GM19043 (cell line): ENCODE data around the gene ERAS.
"Not testable (repeated sequence)": the region's sequence is repeated elsewhere in the genome, so short reads cannot be mapped to it uniquely, and the experiment has no call there.

Experiments
- ATAC-seq: cut with Tn5 transposase; IDR thresholded peaks from one replicate; pipeline ENCODE4 v1.9.1; 2021; ENCODE audit warnings: low read depth; ENCODE audit not compliant: unreplicated experiment

ERAS gene

DNA sequence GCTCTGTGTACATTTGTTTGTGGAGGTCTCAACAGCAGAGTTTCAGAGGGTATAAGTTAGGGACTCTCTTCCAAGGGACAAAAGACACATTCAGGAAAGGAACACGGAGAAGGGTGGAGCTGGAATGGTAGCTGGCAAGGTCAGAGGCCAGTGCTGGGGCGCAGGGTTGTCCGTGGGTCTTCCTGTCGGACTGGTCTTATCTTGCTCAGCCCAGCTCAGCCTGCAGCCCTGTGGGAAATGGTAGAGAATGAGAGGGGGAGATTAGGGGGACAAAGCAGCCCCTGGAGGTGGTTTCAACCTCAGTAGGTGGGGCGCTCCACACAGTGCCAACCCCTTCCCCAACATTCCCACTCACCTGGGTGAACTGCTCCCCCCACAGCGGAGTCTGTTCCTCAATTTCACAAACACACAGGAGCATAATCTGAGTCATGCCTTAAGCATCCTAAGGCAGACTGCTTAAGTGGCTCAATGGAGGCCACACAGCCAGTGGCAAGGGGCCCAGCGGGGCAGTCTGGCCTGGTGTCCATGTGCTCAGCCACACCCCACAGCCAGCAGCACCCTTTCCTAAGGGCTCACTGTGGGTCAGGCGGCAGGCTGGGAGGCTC, 31.3 kb upstream of the ERAS start:
- no peak for ATAC-seq

- no peak for ATAC-seq
Observed at GRCh38 chrX:48798318-48798717, 28.0 kb upstream of the ERAS start.

DNA sequence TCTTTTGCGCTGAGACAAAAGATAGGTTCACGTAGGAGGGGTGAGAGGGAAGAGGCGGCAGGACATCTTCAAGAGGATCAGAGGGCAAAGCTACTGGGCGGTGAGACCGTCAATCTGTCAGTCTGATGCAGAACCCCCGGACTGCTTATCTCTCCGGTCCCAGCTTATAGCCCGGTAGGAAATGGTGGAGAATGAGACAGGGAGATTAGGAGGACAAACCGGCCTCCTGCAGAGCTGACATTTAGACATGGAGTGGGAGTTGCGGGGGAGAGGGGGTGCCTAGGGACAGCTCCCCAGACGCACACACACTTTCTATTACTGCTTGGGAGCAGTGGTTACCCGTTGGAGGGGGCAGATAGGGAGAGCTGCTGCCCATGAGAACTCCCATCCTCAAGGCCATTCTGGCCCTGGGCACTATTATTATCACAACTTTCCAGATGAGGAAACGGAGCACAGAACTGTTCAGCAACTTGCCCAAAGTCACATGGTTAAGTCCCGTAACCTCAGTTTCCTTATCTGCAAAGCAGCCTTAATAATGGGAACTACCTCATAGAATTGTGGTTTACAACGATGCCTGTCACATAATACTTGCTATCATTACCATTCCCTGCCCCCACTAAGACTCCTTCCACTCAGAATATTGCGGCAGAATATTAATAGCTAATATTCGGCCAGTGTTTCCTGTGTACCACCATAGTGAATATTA, 25.6 kb upstream of the ERAS start:
- ATAC-seq, result no peak

DNA sequence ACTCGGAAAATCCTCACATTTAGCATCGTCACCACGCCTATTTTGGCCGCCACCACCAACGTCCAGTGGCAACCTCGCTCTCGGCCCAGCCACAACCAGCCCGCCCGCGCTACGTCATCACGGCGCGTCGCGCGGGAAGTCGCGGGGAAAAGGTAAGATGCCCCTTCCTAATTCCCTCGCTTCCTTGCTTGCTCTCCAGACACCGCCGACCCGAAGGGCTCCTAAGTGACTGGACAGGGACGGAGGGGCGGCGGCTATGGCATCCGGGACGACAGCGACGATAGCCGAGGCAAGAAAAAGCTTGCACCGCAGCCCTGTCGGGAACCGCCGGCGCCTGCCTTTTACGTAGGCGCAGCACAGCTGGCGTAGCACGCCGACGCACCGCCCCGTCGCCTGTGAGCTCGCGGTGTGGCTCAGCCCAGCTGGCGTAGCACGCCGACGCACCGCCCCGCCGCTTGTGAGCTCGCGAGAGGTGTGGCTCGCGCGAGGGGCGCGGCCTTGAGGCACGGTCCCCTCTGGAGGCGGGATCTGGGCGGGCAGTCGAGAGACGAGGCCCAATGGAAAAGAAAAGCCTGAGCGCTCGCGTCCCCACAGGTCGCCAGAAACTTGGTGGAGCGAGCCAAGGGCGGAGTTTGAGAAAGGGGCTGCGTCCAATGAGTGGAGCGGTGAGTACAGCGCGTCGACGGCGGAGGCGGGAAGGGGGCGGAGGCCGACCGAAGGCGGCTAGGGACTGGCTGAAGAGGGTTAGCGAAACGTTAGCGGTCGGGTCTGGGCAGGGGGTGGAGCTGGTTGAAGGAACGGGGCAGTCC, 24.8 kb upstream of the ERAS start, which contains the start of gene HDAC6:
Gene HDAC6, plus strand, starts transcription at position 788 of the 809 bp plus-strand sequence. CDS start 626 bp downstream, outside the sequence.
- ATAC-seq, result peak; percentile 88

DNA sequence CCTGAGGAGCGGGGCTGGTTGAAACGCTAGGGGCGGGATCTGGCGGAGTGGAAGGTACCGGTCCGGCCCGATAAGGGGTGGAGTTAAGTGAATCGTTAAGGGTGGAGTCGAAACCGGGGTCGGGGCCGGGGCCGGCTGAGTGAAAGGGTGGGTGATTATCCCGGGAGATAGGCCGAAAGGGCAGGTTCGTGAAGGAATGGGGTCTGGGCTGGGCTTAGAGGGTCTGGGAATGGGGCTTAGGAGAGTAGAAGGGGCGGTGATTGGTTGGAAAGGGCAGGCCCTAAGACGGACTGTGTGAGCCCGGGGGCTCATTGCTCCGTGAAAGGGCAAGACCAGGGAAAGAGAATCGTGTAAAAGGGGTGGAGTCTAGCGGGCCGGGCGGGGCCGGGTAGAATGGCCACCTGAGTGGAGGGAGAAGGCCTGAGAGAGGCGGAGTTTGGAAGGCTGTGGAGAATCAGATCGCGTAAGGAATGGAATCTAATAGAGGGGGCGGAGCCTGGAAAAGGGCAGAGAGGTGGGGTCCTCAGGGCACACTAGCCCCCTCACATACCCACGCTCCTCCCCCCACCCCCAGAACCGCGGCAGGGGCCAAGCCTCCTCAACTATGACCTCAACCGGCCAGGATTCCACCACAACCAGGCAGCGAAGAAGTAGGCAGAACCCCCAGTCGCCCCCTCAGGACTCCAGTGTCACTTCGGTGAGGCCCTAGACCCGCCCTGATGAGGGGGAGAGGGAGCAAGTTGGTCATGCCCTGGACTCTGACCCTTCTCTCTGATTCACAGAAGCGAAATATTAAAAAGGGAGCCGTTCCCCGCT, 24.0 kb upstream of the ERAS start:
- ATAC-seq, result peak; percentile 40

DNA sequence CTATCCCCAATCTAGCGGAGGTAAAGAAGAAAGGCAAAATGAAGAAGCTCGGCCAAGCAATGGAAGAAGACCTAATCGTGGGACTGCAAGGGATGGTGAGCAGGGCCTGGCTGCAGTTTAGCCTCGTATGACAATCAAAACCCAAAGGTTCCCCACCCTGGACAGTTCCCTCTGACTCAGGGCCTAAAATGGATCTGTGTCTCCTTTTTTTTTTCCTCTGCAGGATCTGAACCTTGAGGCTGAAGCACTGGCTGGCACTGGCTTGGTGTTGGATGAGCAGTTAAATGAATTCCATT, 23.5 kb upstream of the ERAS start:
- no peak for ATAC-seq

DNA sequence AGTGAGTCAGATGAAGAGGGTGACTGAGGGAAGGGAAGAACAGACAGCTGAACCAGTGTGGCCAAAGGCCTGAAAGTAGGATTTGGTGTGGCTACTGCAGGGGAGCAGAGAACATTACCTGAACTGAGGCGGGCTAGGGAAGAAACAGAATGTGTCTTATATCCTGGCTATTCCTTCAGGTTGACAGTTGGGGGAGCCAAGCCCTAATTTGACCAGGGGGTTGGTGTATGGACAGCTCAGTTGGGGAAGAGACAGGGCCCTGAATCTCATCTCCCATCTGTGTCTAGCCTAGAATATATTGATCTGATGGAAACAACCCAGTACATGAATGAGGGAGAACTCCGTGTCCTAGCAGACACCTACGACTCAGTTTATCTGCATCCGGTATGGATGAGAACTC, 20.2 kb upstream of the ERAS start:
- ATAC-seq, result no peak

GRCh38 chrX:48813644-48814043, 12.7 kb upstream of the ERAS start:
- no peak for ATAC-seq

- ATAC-seq, result no peak
Observed at GRCh38 chrX:48814722-48815121, 11.6 kb upstream of the ERAS start.

DNA sequence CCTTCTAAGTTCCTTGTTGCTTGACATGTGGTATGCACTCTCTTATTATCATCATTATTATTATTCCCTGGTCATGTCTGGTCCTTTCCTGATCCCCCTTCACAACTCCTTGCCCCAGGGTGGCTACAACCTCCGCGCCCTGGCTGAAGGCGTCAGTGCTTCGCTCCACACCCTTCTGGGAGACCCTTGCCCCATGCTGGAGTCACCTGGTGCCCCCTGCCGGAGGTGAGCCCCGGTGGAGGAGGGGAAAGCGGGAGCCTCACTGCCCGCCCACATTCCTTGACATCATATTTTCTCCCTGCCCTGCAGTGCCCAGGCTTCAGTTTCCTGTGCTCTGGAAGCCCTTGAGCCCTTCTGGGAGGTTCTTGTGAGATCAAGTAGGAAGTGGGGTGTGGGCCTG, 11.0 kb upstream of the ERAS start:
- no peak for ATAC-seq

DNA sequence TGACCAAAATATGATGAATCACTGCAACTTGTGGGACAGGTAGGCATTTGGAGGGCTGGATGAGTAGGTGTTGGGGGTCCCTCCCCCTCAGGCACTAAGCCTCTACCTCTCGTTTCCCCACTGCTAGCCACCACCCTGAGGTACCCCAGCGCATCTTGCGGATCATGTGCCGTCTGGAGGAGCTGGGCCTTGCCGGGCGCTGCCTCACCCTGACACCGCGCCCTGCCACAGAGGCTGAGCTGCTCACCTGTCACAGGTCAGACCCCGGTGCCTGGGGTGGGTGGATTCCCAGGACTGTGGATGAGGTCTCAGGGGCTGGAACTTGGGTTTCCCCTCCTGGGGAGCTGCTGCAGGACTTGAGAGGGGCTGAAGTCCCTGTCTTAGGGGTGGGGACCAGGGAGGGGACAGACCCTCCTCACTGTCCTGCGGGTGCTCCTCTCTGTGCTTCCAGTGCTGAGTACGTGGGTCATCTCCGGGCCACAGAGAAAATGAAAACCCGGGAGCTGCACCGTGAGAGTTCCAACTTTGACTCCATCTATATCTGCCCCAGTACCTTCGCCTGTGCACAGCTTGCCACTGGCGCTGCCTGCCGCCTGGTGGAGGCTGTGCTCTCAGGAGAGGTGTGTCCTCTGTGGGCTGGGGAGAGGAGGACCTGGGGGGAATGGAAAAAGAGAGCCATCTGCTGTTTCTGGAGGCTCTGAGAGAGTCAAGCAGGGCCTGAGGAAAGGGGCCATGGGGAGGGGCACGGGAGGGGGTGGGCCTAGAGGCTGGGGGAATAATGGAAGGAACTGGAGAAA, 10.1 kb upstream of the ERAS start:
- no peak for ATAC-seq

GRCh38 chrX:48818098-48818497, 8.2 kb upstream of the ERAS start:
- ATAC-seq, result no peak

- no peak for ATAC-seq
Observed at GRCh38 chrX:48818866-48819265, 7.4 kb upstream of the ERAS start.

GRCh38 chrX:48819394-48819793, 6.9 kb upstream of the ERAS start:
- ATAC-seq, result not testable (repeated sequence)

DNA sequence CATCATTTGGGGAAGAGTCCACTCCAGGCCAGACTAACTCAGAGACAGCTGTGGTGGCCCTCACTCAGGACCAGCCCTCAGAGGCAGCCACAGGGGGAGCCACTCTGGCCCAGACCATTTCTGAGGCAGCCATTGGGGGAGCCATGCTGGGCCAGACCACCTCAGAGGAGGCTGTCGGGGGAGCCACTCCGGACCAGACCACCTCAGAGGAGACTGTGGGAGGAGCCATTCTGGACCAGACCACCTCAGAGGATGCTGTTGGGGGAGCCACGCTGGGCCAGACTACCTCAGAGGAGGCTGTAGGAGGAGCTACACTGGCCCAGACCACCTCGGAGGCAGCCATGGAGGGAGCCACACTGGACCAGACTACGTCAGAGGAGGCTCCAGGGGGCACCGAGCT, 3.3 kb upstream of the ERAS start:
- no peak for ATAC-seq

- no peak for ATAC-seq
Observed at GRCh38 chrX:48824066-48824465, 2.2 kb upstream of the ERAS start.

GRCh38 chrX:48826876-48827653, 752 bp downstream of the ERAS start:
- ATAC-seq, result no peak

GRCh38 chrX:48827654-48827968, 1.3 kb downstream of the ERAS start:
- no peak for ATAC-seq

GRCh38 chrX:48829016-48829735, 2.9 kb downstream of the ERAS start:
- no peak for ATAC-seq
